HG02943 (cell line): Measurements from ENCODE around the gene ZNF554.
"Not testable (repeated sequence)": the region's sequence is repeated elsewhere in the genome, so short reads cannot be mapped to it uniquely, and the experiment has no call there.

Experiments used
- ATAC-seq: cut with Tn5 transposase; IDR thresholded peaks from one replicate; pipeline ENCODE4 v1.9.1; 2021; ENCODE audit warnings: mild to moderate bottlenecking, low read depth, moderate library complexity; ENCODE audit not compliant: unreplicated experiment

Gene ZNF554

GRCh38 chr19:2790557-2791271 lies 29.0 kb upstream of the ZNF554 start:
- no peak for ATAC-seq

GRCh38 chr19:2791440-2791839 lies 28.2 kb upstream of the ZNF554 start:
- ATAC-seq = no peak

- ATAC-seq = no peak
Observed at GRCh38 chr19:2791876-2792275, 27.8 kb upstream of the ZNF554 start.

- ATAC-seq = not testable (repeated sequence)
Observed at GRCh38 chr19:2792666-2793065, 27.0 kb upstream of the ZNF554 start.

GRCh38 chr19:2793126-2793525 lies 26.5 kb upstream of the ZNF554 start:
- no peak for ATAC-seq

GRCh38 chr19:2793577-2793976 lies 26.1 kb upstream of the ZNF554 start:
- no peak for ATAC-seq

GRCh38 chr19:2795827-2796658 lies 23.6 kb upstream of the ZNF554 start:
- ATAC-seq = no peak

- no peak for ATAC-seq
Observed at GRCh38 chr19:2796659-2797266, 22.9 kb upstream of the ZNF554 start.

GRCh38 chr19:2797280-2797679 lies 22.4 kb upstream of the ZNF554 start:
- ATAC-seq = no peak

GRCh38 chr19:2798158-2798685 lies 21.4 kb upstream of the ZNF554 start:
- ATAC-seq = no peak

- ATAC-seq = no peak
Observed at GRCh38 chr19:2798733-2799132, 20.9 kb upstream of the ZNF554 start.

GRCh38 chr19:2799273-2800020 lies 20.2 kb upstream of the ZNF554 start:
- ATAC-seq = no peak

GRCh38 chr19:2800506-2800905 lies 19.2 kb upstream of the ZNF554 start:
- ATAC-seq = no peak

GRCh38 chr19:2802826-2803225 lies 16.8 kb upstream of the ZNF554 start:
- no peak for ATAC-seq

GRCh38 chr19:2803486-2804155 lies 16.0 kb upstream of the ZNF554 start:
- ATAC-seq = no peak

GRCh38 chr19:2804156-2805004 lies 15.3 kb upstream of the ZNF554 start:
- no peak for ATAC-seq

GRCh38 chr19:2805261-2805900 lies 14.3 kb upstream of the ZNF554 start:
- ATAC-seq = no peak

GRCh38 chr19:2805991-2806649 lies 13.5 kb upstream of the ZNF554 start:
- no peak for ATAC-seq
